GM12872 (cell line): Measurements from ENCODE around the gene GGTA1.

ENCODE experiments used
- CTCF ChIP-seq: IDR thresholded peaks from 3 replicates; pipeline ENCODE4 v1.5.1; 2011; ENCODE audit warnings: low read depth, mild to moderate bottlenecking, low read length, moderate library complexity; ENCODE audit not compliant: insufficient read depth

The GGTA1 gene

GRCh38 chr9:121466142-121466541 is 33.5 kb downstream of the GGTA1 start:
- TF ChIP-seq CTCF = no peak

GRCh38 chr9:121464968-121465367 is 34.7 kb downstream of the GGTA1 start:
- no peak for TF ChIP-seq CTCF

GRCh38 chr9:121463026-121463807 is 36.4 kb downstream of the GGTA1 start:
- peak; percentile 71 for TF ChIP-seq CTCF

- no peak for TF ChIP-seq CTCF
Observed at GRCh38 chr9:121459513-121459912, 40.1 kb downstream of the GGTA1 start.

- TF ChIP-seq CTCF = no peak
Observed at GRCh38 chr9:121455527-121456239, 44.0 kb downstream of the GGTA1 start.

- TF ChIP-seq CTCF = no peak
Observed at GRCh38 chr9:121454972-121455371, 44.7 kb downstream of the GGTA1 start.

- no peak for TF ChIP-seq CTCF
Observed at GRCh38 chr9:121453232-121453892, 46.3 kb downstream of the GGTA1 start.
